Hematopoietic multipotent progenitor cell treated with erythropoietin and hydrocortisone succinate and interleukin-3 and kit ligand, for 8 days (in vitro differentiated cells): ENCODE results near the gene FAXC.
A peak's percentile ranks its signal among the peaks of the same experiment; 100 is the strongest.
"Not testable (repeated sequence)": the region's sequence is repeated elsewhere in the genome, so short reads cannot be mapped to it uniquely, and the experiment has no call there.

ENCODE experiments used
- DNase-seq: peaks from one replicate; pipeline ENCODE4 v3.0.0-alpha.2; 2015

The FAXC gene

DNA sequence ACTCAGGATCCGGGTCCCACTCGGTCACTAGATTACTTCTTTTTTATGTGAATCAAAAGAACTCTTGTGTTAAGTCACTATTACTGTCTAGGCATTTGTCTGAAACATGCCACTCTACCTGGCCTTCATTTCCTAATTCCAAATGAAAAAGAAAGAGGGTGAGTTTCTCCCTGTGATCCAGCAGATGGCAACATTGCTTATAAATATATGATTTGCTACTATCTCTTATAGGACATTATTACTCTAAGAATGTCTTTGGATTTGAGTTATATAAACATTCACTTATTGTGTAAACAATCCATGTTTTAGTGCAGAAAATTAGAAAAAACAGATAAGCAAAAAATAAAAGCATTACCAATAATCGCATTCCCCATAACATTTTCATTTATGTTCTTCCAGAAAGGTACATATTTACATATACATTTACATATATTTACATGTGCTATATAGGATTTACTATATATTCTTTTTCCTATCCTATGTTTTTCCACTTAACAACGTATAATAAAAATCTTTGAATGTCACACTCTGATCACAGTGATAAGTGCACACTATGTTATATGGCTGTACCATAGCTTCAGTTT lies 66.9 kb downstream of the FAXC start:
- DNase-seq, result peak; percentile 9

DNA sequence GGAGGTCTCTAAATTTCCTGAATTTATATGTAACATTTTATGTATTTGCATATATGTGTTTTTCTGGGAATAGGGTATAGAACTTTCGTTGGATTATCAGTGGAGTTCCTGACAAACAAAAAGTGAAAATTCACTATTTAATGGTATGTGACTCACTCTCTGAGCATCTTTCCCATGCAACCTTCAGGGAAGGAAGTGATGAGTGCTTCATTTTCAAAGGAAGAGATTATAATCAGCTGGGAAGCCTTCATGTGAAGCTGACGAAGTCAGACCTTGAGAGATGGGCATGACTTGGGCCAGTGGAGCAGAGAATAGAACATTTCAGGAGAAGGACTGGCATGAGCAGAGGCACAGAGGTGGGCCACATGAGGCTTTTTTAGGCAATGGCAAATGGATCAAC lies 72.7 kb downstream of the FAXC start:
- DNase-seq, result no peak

- no peak for DNase-seq
These were observed 78.6 kb downstream of the FAXC start for GRCh38 chr6:99270826-99271225.

GRCh38 chr6:99270030-99270429 lies 79.4 kb downstream of the FAXC start:
- no peak for DNase-seq

- no peak for DNase-seq
These were observed 80.3 kb downstream of the FAXC start for GRCh38 chr6:99269207-99269606.

GRCh38 chr6:99266996-99267395 lies 82.5 kb downstream of the FAXC start:
- DNase-seq, result not testable (repeated sequence)

- not testable (repeated sequence) for DNase-seq
These were observed 84.0 kb downstream of the FAXC start for GRCh38 chr6:99265447-99265846.

GRCh38 chr6:99254616-99255550 lies 94.6 kb downstream of the FAXC start:
- DNase-seq, result no peak

GRCh38 chr6:99253271-99253670 lies 96.2 kb downstream of the FAXC start:
- DNase-seq, result no peak

DNA sequence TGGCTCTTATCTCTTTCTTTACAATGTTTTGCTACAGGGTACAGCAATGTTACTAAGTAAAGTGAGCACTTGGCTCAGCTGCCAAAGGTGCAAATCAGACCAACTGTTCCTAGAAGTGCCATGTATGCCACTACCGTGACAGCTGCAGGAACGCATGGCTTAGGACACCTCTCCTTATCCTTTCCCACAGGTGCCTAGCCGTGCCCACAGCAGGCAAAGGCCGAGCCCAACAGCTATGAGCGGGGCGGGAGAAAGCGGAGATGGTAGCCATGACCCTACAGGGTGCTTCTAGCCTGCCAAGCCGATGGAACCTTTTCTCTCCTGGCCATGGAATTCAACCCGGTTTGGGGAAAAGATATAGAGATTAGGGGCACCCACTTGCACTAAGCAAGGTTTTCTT lies 97.1 kb downstream of the FAXC start:
- DNase-seq, result no peak

- no peak for DNase-seq
These were observed 99.0 kb downstream of the FAXC start for GRCh38 chr6:99250476-99250875.

GRCh38 chr6:99246602-99247001 lies 102.9 kb downstream of the FAXC start:
- no peak for DNase-seq

DNA sequence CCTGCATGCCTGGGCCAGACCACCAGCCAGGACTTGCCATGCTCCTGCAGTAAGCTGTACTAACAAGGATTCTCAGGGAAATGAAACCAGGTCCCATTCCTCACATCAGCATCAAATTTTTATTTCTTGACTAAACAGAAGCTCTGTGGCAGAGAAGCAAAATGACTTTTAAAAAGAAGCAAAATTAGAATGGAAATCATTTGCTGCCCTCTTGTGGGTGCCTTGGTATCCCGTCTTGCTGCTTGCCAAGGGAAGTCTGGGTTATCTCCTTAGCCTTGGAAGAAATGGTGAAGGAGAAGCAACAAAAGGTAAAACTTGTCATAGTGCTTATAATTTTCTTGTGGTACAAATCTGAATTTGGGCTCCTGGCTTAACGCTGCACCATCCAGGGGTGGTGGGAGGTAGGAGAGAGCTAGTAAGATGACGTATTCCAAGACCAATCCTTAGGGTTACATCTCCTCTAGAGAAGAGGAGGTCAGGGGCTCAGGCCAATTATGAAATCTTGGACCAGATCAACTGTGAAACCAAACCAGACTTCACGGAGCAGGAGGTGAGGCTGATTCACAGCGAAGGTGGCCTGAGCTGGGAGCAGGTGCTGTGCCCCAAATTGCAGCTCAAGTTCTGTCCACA lies 107.5 kb downstream of the FAXC start:
- DNase-seq, result peak; percentile 9

- DNase-seq, result no peak
These were observed 113.5 kb downstream of the FAXC start for GRCh38 chr6:99236010-99236409.

GRCh38 chr6:99233219-99233618 lies 116.3 kb downstream of the FAXC start:
- no peak for DNase-seq

- DNase-seq, result no peak
These were observed 117.4 kb downstream of the FAXC start for GRCh38 chr6:99232056-99232455.

GRCh38 chr6:99225172-99225571 lies 124.3 kb downstream of the FAXC start:
- no peak for DNase-seq
